GM12864 (cell line): ENCODE results near the gene TMEM254.
"Not testable (repeated sequence)": the region's sequence is repeated elsewhere in the genome, so short reads cannot be mapped to it uniquely, and the experiment has no call there.

Source experiments
- DNase-seq: peaks from one replicate; pipeline ENCODE4 v3.0.0-alpha.2; 2011; ENCODE audit warnings: low read depth
- H3K4me3 ChIP-seq: 2 replicates; pipeline ENCODE4 v1.5.1; 2011; ENCODE audit warnings: mild to moderate bottlenecking, low read depth, low read length, control low read depth
- CTCF ChIP-seq: IDR thresholded peaks from 2 replicates; pipeline ENCODE4 v1.5.1; 2011; ENCODE audit warnings: low read depth, mild to moderate bottlenecking, moderate library complexity, low read length, control low read depth, inconsistent platforms; ENCODE audit errors: missing control alignments

Gene TMEM254

GRCh38 chr10:80044935-80045334 lies 33.5 kb upstream of the TMEM254 start:
- H3K4me3 ChIP-seq, DNase-seq: not testable (repeated sequence)
- TF ChIP-seq CTCF: peak; percentile 4

- no peak for DNase-seq
These were observed 31.6 kb upstream of the TMEM254 start for GRCh38 chr10:80046629-80047441.

GRCh38 chr10:80050752-80051151 lies 27.7 kb upstream of the TMEM254 start:
- TF ChIP-seq CTCF: no peak
- H3K4me3 ChIP-seq: no peak overlapping the region
- DNase-seq: no peak

More at GRCh38 chr10:80046629-80047441, 31.6 kb upstream of the TMEM254 start:
- H3K4me3 ChIP-seq: no peak overlapping the region
- peak; percentile 86 for TF ChIP-seq CTCF

- no peak for DNase-seq
- TF ChIP-seq CTCF: no peak
- no peak overlapping the region for H3K4me3 ChIP-seq
These were observed 26.5 kb upstream of the TMEM254 start for GRCh38 chr10:80051993-80052392.

- no peak for DNase-seq
- no peak overlapping the region for H3K4me3 ChIP-seq
- TF ChIP-seq CTCF: no peak
These were observed 22.7 kb upstream of the TMEM254 start for GRCh38 chr10:80055760-80056159.

- no peak for TF ChIP-seq CTCF
- H3K4me3 ChIP-seq: no peak overlapping the region
- DNase-seq: no peak
These were observed 21.3 kb upstream of the TMEM254 start for GRCh38 chr10:80057171-80057570.
